GM12873 (cell line): ENCODE data around the gene SDHAF3.

Source experiments
- CTCF ChIP-seq: IDR thresholded peaks from 2 replicates; pipeline ENCODE4 v1.5.1; 2012; ENCODE audit warnings: low read depth, mild to moderate bottlenecking, moderate library complexity, low read length, control low read depth; ENCODE audit not compliant: insufficient read depth; ENCODE audit errors: missing control alignments

The SDHAF3 gene

GRCh38 chr7:97089771-97090170, 27.7 kb upstream of the SDHAF3 start:
- TF ChIP-seq CTCF, result no peak

GRCh38 chr7:97090761-97091353, 26.6 kb upstream of the SDHAF3 start:
- no peak for TF ChIP-seq CTCF

GRCh38 chr7:97094284-97094930, 23.1 kb upstream of the SDHAF3 start:
- TF ChIP-seq CTCF, result no peak

GRCh38 chr7:97096037-97096436, 21.5 kb upstream of the SDHAF3 start:
- TF ChIP-seq CTCF, result no peak

GRCh38 chr7:97096661-97097060, 20.8 kb upstream of the SDHAF3 start:
- TF ChIP-seq CTCF, result no peak

- TF ChIP-seq CTCF, result peak; percentile 79
Measured at GRCh38 chr7:97104719-97105238, 12.7 kb upstream of the SDHAF3 start.

GRCh38 chr7:97107192-97107800, 10.2 kb upstream of the SDHAF3 start:
- no peak for TF ChIP-seq CTCF
